ENCODE results near the gene RNU7-1. TPM values are rescaled to one million over a fixed set of nuclear protein-coding genes. Genes with fewer than 3 reads are reported as not detected.

RNU7-1 gene
- total and polyA plus RNA-seq, 9 of the 15 experiments (the other 6 are each of a cell fraction or from before 2014, with no cell fraction given): not detected

DNA sequence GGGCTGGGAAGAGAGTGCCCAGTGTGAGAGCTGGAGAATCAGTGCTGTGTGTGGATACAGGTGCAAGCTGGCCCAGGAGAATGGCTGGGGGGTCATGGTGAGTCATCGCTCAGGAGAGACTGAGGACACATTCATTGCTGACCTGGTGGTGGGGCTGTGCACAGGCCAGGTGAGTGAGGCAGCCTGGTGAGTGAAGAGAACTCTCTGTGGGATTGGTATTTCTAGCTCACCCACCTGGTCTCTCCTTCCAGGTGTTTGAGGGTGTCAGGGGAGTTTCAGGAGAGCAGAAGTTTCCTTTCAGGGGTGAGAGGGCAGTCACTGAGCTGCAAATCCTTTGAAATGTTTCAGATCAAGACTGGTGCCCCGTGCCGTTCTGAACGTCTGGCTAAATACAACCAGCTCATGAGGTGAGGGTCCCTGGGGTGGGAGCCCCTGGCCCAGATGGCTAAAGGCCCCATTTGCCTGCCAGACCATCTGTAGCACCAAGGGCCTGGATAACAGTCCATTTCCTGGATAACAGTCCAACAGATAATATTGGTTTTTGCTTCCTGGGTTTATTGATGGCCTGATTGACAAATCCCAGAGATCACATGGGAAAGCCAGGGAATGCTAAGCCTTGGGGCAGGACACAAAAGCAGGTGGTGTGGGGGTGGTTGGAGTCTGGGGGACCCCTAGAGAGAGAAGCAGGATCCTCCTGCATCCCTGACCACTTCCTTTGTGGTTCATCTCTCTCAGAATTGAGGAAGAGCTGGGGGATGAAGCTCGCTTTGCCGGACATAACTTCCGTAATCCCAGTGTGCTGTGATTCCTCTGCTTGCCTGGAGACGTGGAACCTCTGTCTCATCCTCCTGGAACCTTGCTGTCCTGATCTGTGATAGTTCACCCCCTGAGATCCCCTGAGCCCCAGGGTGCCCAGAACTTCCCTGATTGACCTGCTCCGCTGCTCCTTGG lies 21.3 kb upstream of the RNU7-1 start:
- H3K36me3 ChIP-seq (ENCODE audit: control insufficient read depth, insufficient read depth, low read length): peaks cover 23% of the 10 kb centered on the region; the same call in 2 of the 3 replicates
- peaks cover 2% of the 10 kb centered on the region; the same call in 1 of the 3 replicates for H3K79me2 ChIP-seq (ENCODE audit: control insufficient read depth, insufficient read depth, low read length)
- H3K9me1 ChIP-seq (ENCODE audit: control insufficient read depth, insufficient read depth, low read length): peaks cover 4% of the 10 kb centered on the region
- POLR2A ChIA-PET: interaction anchor here (0.8 to 1.0 kb wide), 2 partner anchors 18 to 22 kb away, joined by 3 read pairs; partner anchors contain the start of genes C12orf57 and RNU7-1
- no peak for DNase-seq (ENCODE audit: extremely low read depth in 1 of 4, low spot score in 3 of 4)
- no peak overlapping the region for H3K4me2 ChIP-seq (ENCODE audit: insufficient read depth, low read length)
- CTCF ChIA-PET (ENCODE audit: low intra/inter-chr PET ratio): no interaction called here
- peaks cover 19 to 29% of the 10 kb centered on the region in 2 experiments; a peak in 4 of 5 replicates for H3K4me1 ChIP-seq (replicated peaks in 1 of 2; ENCODE audit: control insufficient read depth in 2 of 2, insufficient read depth in 2 of 2, low read length in 2 of 2)
- in situ Hi-C loops (cut with MboI) (no loop called here), intact Hi-C loops (cut with micrococcal nuclease) (no loop called here)
- no peak overlapping the region for H3K4me3 ChIP-seq
- no peak for TF ChIP-seq ZNF239 (CRISPR knock-in tag; IDR thresholded peaks at IDR 0.05)
- TF ChIP-seq BRCA1 (IDR thresholded peaks at IDR 0.05): no peak
- no peak for TF ChIP-seq BRCA1 (CRISPR knock-in tag; IDR thresholded peaks at IDR 0.05)
- TF ChIP-seq ZNF3 (CRISPR knock-in tag; IDR thresholded peaks at IDR 0.05): no peak
- TF ChIP-seq JUND (IDR thresholded peaks at IDR 0.05; ENCODE audit: borderline replicate concordance, low read depth, low read length): 0 out of 2 replicates have a peak, but pooled peaks have one; percentile 12
- no peak for TF ChIP-seq JUND (tag; IDR thresholded peaks at IDR 0.05; ENCODE audit: borderline replicate concordance, low read depth, low read length)
- TF ChIP-seq, protein P1, sequence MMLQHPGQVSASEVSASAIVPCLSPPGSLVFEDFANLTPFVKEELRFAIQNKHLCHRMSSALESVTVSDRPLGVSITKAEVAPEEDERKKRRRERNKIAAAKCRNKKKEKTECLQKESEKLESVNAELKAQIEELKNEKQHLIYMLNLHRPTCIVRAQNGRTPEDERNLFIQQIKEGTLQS (IDR thresholded peaks at IDR 0.05): peak; percentile 27; the same call in 1 of the 2 replicates
- TF ChIP-seq, protein P1 (CRISPR knock-in tag; conservative IDR thresholded peaks at IDR 0.05): no peak
- H3K27me3 ChIP-seq (ENCODE audit: control insufficient read depth in 2 of 2, insufficient read depth in 2 of 2, low read length in 2 of 2): no peaks in the 10 kb centered on the region
- no peak overlapping the region for H3K27ac ChIP-seq (ENCODE audit: extremely low read depth, low read depth, low read length)
- H4K20me1 ChIP-seq (replicated peaks; ENCODE audit: control insufficient read depth, insufficient read depth, low read length): no peaks in the 10 kb centered on the region
- FAIRE-seq: no peak
- BruUV-seq (replicated peaks): no TSS peak
- no peak overlapping the region for H2AFZ ChIP-seq (ENCODE audit: low read depth, low read length)
- H3K9ac ChIP-seq (ENCODE audit: insufficient read depth in 1 of 2, low read depth in 2 of 2, low read length in 2 of 2): peak overlapping the region in 1 of 2 experiments; percentile 36; a peak in 1 of 4 replicates
- no peak for ATAC-seq
- no peaks in the 10 kb centered on the region for H3K9me3 ChIP-seq (replicated peaks; ENCODE audit: control insufficient read depth, insufficient read depth, low read depth, low read length)
- 65% methylated on average over 8 of the region's 9 CpGs for WGBS (ENCODE audit: insufficient coverage, low coverage, missing lambda C conversion rate)

Data from K562 (cell line).